ENCODE measurements around the gene ZFP3.
"Not testable (repeated sequence)": the region's sequence is repeated elsewhere in the genome, so short reads cannot be mapped to it uniquely, and the experiment has no call there.

DNA sequence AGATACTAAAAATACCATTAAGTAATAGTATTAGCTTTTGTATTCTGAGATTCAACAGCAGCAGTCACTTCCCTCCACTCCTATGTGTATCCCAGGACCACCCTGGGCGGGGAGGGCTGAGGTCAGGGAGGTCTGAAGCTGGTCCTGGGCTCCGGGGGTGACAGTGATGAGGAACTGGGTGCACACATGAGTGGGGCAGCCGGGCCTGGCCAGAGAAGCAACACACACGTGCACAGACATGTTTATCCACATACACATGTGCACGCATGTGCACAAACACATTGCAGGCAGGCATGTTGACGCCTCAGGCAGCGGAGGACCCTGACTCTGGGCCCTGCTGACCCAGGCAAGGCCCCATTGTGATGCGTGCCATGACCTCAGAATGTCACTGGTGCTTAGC lies 50.1 kb downstream of the ZFP3 start:
- TF ChIP-seq POLR2A (IDR thresholded peaks at IDR 0.05) = not testable (repeated sequence)
- TF ChIP-seq, protein P1, sequence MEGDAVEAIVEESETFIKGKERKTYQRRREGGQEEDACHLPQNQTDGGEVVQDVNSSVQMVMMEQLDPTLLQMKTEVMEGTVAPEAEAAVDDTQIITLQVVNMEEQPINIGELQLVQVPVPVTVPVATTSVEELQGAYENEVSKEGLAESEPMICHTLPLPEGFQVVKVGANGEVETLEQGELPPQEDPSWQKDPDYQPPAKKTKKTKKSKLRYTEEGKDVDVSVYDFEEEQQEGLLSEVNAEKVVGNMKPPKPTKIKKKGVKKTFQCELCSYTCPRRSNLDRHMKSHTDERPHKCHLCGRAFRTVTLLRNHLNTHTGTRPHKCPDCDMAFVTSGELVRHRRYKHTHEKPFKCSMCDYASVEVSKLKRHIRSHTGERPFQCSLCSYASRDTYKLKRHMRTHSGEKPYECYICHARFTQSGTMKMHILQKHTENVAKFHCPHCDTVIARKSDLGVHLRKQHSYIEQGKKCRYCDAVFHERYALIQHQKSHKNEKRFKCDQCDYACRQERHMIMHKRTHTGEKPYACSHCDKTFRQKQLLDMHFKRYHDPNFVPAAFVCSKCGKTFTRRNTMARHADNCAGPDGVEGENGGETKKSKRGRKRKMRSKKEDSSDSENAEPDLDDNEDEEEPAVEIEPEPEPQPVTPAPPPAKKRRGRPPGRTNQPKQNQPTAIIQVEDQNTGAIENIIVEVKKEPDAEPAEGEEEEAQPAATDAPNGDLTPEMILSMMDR (IDR thresholded peaks at IDR 0.05) = not testable (repeated sequence)
